H9 (cell line): Measurements from ENCODE around the gene CA11. TPM values are rescaled to one million over a fixed set of nuclear protein-coding genes. Genes with fewer than 3 reads are reported as not detected.

ENCODE experiments used
- DNase-seq: peaks from one replicate; pipeline ENCODE4 v3.0.0-alpha.2; 2017
- H2AFZ ChIP-seq: one replicate; pipeline ENCODE4 v1.6.1; 2013; ENCODE audit warnings: mild to moderate bottlenecking, low read length, control low read depth, moderate library complexity
- H2AK5ac ChIP-seq: 2 replicates; pipeline ENCODE4 v1.6.1; 2013; ENCODE audit warnings: low read length, control low read depth, mixed read lengths; ENCODE audit not compliant: insufficient read length
- H2BK120ac ChIP-seq: one replicate; pipeline ENCODE4 v1.6.1; 2013; ENCODE audit warnings: low read depth, mild to moderate bottlenecking, low read length, control low read depth, inconsistent platforms; ENCODE audit not compliant: poor library complexity, severe bottlenecking
- H2BK12ac ChIP-seq: 2 replicates; pipeline ENCODE4 v1.6.1; 2013; ENCODE audit warnings: low read length, control low read depth, mixed read lengths, low read depth; ENCODE audit not compliant: insufficient read length
- H2BK15ac ChIP-seq: 2 replicates; pipeline ENCODE4 v1.6.1; 2013; ENCODE audit warnings: low read depth, low read length, control low read depth
- H2BK20ac ChIP-seq: one replicate; pipeline ENCODE4 v1.6.1; 2013; ENCODE audit warnings: low read depth, mild to moderate bottlenecking, low read length, control low read depth, inconsistent platforms; ENCODE audit not compliant: poor library complexity, severe bottlenecking
- H2BK5ac ChIP-seq: 2 replicates; pipeline ENCODE4 v1.6.1; 2013; ENCODE audit warnings: low read length, control low read depth, mixed read lengths; ENCODE audit not compliant: insufficient read length
- H3K14ac ChIP-seq: 2 replicates; pipeline ENCODE4 v1.6.1; 2013; ENCODE audit warnings: low read length, control low read depth; ENCODE audit not compliant: insufficient read depth
- H3K18ac ChIP-seq: 2 replicates; pipeline ENCODE4 v1.6.1; 2013; ENCODE audit warnings: low read depth, mild to moderate bottlenecking, mixed read lengths, low read length, control low read depth; ENCODE audit not compliant: insufficient read length
- H3K23ac ChIP-seq: 2 replicates; pipeline ENCODE4 v1.6.1; 2013; ENCODE audit warnings: low read length, control low read depth, mixed read lengths, low read depth; ENCODE audit not compliant: insufficient read length
- H3K23me2 ChIP-seq: 2 replicates; pipeline ENCODE4 v1.6.1; 2013; ENCODE audit warnings: low read depth, mild to moderate bottlenecking, mixed read lengths, low read length, control low read depth; ENCODE audit not compliant: insufficient read length, poor library complexity, severe bottlenecking
- H3K27ac ChIP-seq: 2 replicates; pipeline ENCODE4 v1.5.1; 2013; ENCODE audit warnings: low read length, control low read depth, mixed read lengths, low read depth; ENCODE audit not compliant: insufficient read length
- H3K27me3 ChIP-seq: 2 replicates; pipeline ENCODE4 v1.6.1; 2013; ENCODE audit warnings: low read length, control low read depth, inconsistent platforms; ENCODE audit not compliant: insufficient read depth
- H3K4ac ChIP-seq: 2 replicates; pipeline ENCODE4 v1.6.1; 2013; ENCODE audit warnings: low read depth, mild to moderate bottlenecking, control low read depth, inconsistent platforms, low read length, moderate library complexity
- H3K4me1 ChIP-seq: 2 replicates; pipeline ENCODE4 v1.6.1; 2013; ENCODE audit warnings: low read length, control low read depth, inconsistent platforms; ENCODE audit not compliant: insufficient read depth
- H3K4me2 ChIP-seq: 2 replicates; pipeline ENCODE4 v1.6.1; 2013; ENCODE audit warnings: low read length, control low read depth, mixed read lengths; ENCODE audit not compliant: insufficient read length, insufficient read depth
- H3K56ac ChIP-seq: 2 replicates; pipeline ENCODE4 v1.6.1; 2013; ENCODE audit warnings: low read depth, mild to moderate bottlenecking, mixed read lengths, low read length, control low read depth; ENCODE audit not compliant: insufficient read length
- H3K79me1 ChIP-seq: 2 replicates; pipeline ENCODE4 v1.6.1; 2013; ENCODE audit warnings: low read depth, mild to moderate bottlenecking, moderate library complexity, low read length, control low read depth, inconsistent platforms; ENCODE audit not compliant: insufficient read depth, poor library complexity, severe bottlenecking
- H3K79me2 ChIP-seq: 2 replicates; pipeline ENCODE4 v1.6.1; 2013; ENCODE audit warnings: low read length, control low read depth, inconsistent platforms; ENCODE audit not compliant: insufficient read depth
- H3K9ac ChIP-seq: 2 replicates; pipeline ENCODE4 v1.6.1; 2013; ENCODE audit warnings: low read length, control low read depth, mixed read lengths; ENCODE audit not compliant: insufficient read length; ENCODE audit errors: extremely low read depth
- H3K9me3 ChIP-seq: one replicate; pipeline ENCODE4 v1.6.1; 2013; ENCODE audit warnings: low read depth, low read length, inconsistent platforms; ENCODE audit not compliant: control insufficient read depth
- H3T11ph ChIP-seq: one replicate; pipeline ENCODE4 v1.6.1; 2013; ENCODE audit warnings: mild to moderate bottlenecking, low read length, control low read depth, inconsistent platforms
- H4K20me1 ChIP-seq: one replicate; pipeline ENCODE4 v1.6.1; 2013; ENCODE audit not compliant: control insufficient read depth, insufficient read length, insufficient read depth
- H4K5ac ChIP-seq: 2 replicates; pipeline ENCODE4 v1.6.1; 2013; ENCODE audit warnings: low read depth, mild to moderate bottlenecking, mixed read lengths, low read length, control low read depth; ENCODE audit not compliant: insufficient read length
- H4K8ac ChIP-seq: replicated peaks from 2 replicates; pipeline ENCODE4 v1.6.1; 2013; ENCODE audit warnings: low read length, control low read depth, mixed read lengths, low read depth; ENCODE audit not compliant: insufficient read length
- H4K91ac ChIP-seq: 2 replicates; pipeline ENCODE4 v1.6.1; 2013; ENCODE audit warnings: low read depth, mild to moderate bottlenecking, moderate library complexity, mixed read lengths, low read length, control low read depth; ENCODE audit not compliant: insufficient read length
- H3K27ac Mint-ChIP-seq, 3 experiments: 2 replicates in 2 of 3; 3 replicates in 1 of 3; pipeline ENCODE4 v1.8.0; 2020 to 2021; ENCODE audit warnings: mixed read lengths in 3 of 3, mild to moderate bottlenecking in 1 of 3, moderate library complexity in 1 of 3
- H3K27me3 Mint-ChIP-seq: 2 replicates; pipeline ENCODE4 v1.8.0; 2021; ENCODE audit warnings: low read depth, mild to moderate bottlenecking, moderate library complexity, mixed read lengths
- H3K36me3 Mint-ChIP-seq, 3 experiments: 2 replicates in 2 of 3; 3 replicates in 1 of 3; pipeline ENCODE4 v1.8.0; 2020 to 2021; ENCODE audit warnings: low read depth in 3 of 3, mixed read lengths in 3 of 3; ENCODE audit not compliant: insufficient read depth in 1 of 3
- H3K4me1 Mint-ChIP-seq, 2 experiments: 2 replicates each; pipeline ENCODE4 v1.8.0; 2020; ENCODE audit warnings: mixed read lengths in 2 of 2
- H3K4me3 Mint-ChIP-seq, 2 experiments: 2 replicates in 1 of 2; 3 replicates in 1 of 2; pipeline ENCODE4 v1.8.0; 2020 to 2021; ENCODE audit warnings: mild to moderate bottlenecking in 2 of 2, mixed read lengths in 2 of 2, moderate library complexity in 1 of 2
- H3K9me3 Mint-ChIP-seq, 2 experiments: 2 replicates in 1 of 2; 3 replicates in 1 of 2; pipeline ENCODE4 v1.8.0; 2020; ENCODE audit warnings: mild to moderate bottlenecking in 2 of 2, mixed read lengths in 2 of 2, moderate library complexity in 1 of 2
- CTCF ChIP-seq: fragments of 200-600 bp; sonication (generic); conservative IDR thresholded peaks from 3 replicates; pipeline ENCODE4 v1.8.0; 2021; ENCODE audit warnings: antibody characterized with exemption, mild to moderate bottlenecking
- WGBS: extraction: QIAGEN DNeasy Blood & Tissue Kit; methylation state at CpG from one replicate; pipeline ENCODE4 v1.1.7; 2013; ENCODE audit warnings: missing lambda C conversion rate, low lambda C conversion rate, mixed read lengths; ENCODE audit not compliant: insufficient read length; ENCODE audit errors: extremely low coverage; 5-methylcytosine and 5-hydroxymethylcytosine counted together
- total RNA-seq: library from RNA; stranded (reverse); gene quantifications from 2 replicates; pipeline ENCODE4 v1.2.1, GENCODE V29; 2021

Gene CA11
- total RNA-seq, 1 experiment from 2014 or later, result 107 TPM

DNA sequence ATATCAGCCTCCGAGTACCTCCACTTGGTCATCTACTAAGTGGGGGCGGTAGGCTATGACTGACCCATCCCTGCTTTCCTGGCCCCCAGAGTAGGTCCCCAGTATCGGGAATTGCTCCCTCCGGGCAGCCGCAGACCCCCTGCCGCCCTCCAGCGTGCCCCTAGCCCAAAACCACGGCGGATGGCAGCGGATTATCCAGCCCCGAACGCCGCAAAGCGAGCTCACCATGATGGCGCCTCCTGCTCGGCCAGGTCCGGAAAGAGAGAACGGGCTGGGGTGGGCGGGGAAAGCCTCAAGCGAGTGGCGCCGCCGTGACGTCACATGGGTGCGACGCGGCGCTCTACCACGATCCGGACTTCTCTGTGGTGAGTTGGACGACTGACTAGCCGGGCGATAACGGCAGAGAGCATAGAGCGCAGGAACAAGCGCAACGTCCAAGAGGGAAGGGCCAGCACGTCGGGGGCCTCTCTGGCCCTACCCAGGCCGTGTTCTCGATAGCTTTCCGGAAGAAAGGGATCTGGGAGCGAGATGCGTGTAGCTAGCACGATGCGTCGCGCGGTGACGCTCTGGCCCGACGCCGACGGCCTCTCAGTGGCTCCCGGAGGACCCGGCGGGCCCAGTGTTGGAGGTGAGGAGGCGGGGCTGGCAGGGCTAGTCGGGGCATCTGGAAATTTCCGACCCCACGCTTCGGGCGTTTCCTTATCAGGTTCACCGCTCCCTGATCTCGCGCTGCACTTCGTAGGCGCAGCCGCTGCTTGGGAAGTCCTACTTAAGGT is 26.9 kb downstream of the CA11 start, which contains the start of the genes RPL18 and SPHK2:
Gene RPL18, minus strand, starts transcription at position 263 of the 776 bp plus-strand sequence. Its CDS starts 35 bp downstream, at position 228.
Gene SPHK2, plus strand, starts transcription at position 591 of the 776 bp plus-strand sequence. CDS start 1,009 bp downstream, outside the sequence.
- H4K20me1 ChIP-seq, result no peaks in the 10 kb centered on the region
- peak within 1 kb of the TSS; percentile 96 to 100 (median 99) for H3K27ac Mint-ChIP-seq

More for the DNA sequence above, 26.9 kb downstream of the CA11 start, which contains the start of the genes RPL18 and SPHK2:
- Histone ChIP-seq H4K5ac (peak within 1 kb of the TSS; percentile 91), H4K8ac (no peak within 1 kb of the TSS), H2BK20ac (no peak within 1 kb of the TSS), H3K14ac (peak within 1 kb of the TSS; percentile 92), H3K18ac (peak within 1 kb of the TSS; percentile 91), H3K9me3 (no peaks in the 10 kb centered on the region), H2BK5ac (peak within 1 kb of the TSS; percentile 94), H3K23ac (no peak within 1 kb of the TSS), H2AFZ (no peak within 1 kb of the TSS), H4K91ac (peak within 1 kb of the TSS; percentile 85), H3K4ac (peak within 1 kb of the TSS; percentile 54; the same call in 1 of the 2 replicates), H3K56ac (peak within 1 kb of the TSS; percentile 10), H3K4me1 (peaks cover 4% of the 10 kb centered on the region; the same call in 1 of the 2 replicates), H3K27ac (peak within 1 kb of the TSS; percentile 25), H3T11ph (no peak within 1 kb of the TSS), H2BK120ac (peak within 1 kb of the TSS; percentile 74), H3K23me2 (peaks cover 16% of the 10 kb centered on the region), H3K4me2 (peak within 1 kb of the TSS; percentile 87), H3K27me3 (no peaks in the 10 kb centered on the region), H2BK12ac (peak within 1 kb of the TSS; percentile 17), H3K79me1 (peaks cover 4% of the 10 kb centered on the region), H2AK5ac (no peak within 1 kb of the TSS), H3K79me2 (peaks cover 18% of the 10 kb centered on the region), H2BK15ac (no peak within 1 kb of the TSS), H3K9ac (peak within 1 kb of the TSS; percentile 99)
- H3K4me3 Mint-ChIP-seq, result peak within 1 kb of the TSS; percentile 97 to 99
- TF ChIP-seq CTCF, result no peak
- no peaks in the 10 kb centered on the region; a peak in 1 of 5 replicates for H3K9me3 Mint-ChIP-seq
- H3K4me1 Mint-ChIP-seq, result peaks cover 41 to 55% of the 10 kb centered on the region in 2 experiments
- no peaks in the 10 kb centered on the region; the same call in 1 of the 2 replicates for H3K27me3 Mint-ChIP-seq
- peaks cover 35 to 54% (median 52%) of the 10 kb centered on the region in 3 experiments for H3K36me3 Mint-ChIP-seq
- no CpG with 5 or more reads among the region's 69 CpGs for WGBS
- DNase-seq, result peak; percentile 99
